Common myeloid progenitor, CD34-positive (primary cell): ENCODE measurements around the gene KCNAB3. TPM values are rescaled to one million over a fixed set of nuclear protein-coding genes. Genes with fewer than 3 reads are reported as not detected.
A peak's percentile ranks its signal among the peaks of the same experiment; 100 is the strongest.

Experiments
- CTCF ChIA-PET: fragments of 350-600 bp; sonication (Branson Sonifier 250); formaldehyde crosslinking; loops from one replicate; lab custom pipeline; 2021; ENCODE audit warnings: antibody characterized with exemption; lab: Charles Lee
- POLR2A ChIA-PET: fragments of 350-600 bp; sonication (Branson Sonifier 250); formaldehyde crosslinking; loops from one replicate; lab custom pipeline; 2021; ENCODE audit warnings: antibody characterized with exemption; lab: Charles Lee
- DNase-seq, 3 donors: peaks; one replicate each; pipeline versions ENCODE4 v3.0.0 to v3.0.0-alpha.2; 2013
- H3K27ac ChIP-seq, 2 experiments: 1 replicate in 1 of 2; 2 replicates in 1 of 2; pipeline ENCODE4 v1.7.0; 2013; ENCODE audit warnings: inconsistent platforms in 2 of 2, low read length in 2 of 2, mild to moderate bottlenecking in 2 of 2, low read depth in 1 of 2, moderate library complexity in 1 of 2; ENCODE audit not compliant: severe bottlenecking in 2 of 2, insufficient read depth in 1 of 2, poor library complexity in 1 of 2
- H3K27me3 ChIP-seq, 5 experiments: replicated peaks in 2 of 5; 1 replicate in 3 of 5; 2 replicates in 2 of 5; pipeline versions ENCODE4 v1.6.1 to v1.7.0; 2013; ENCODE audit warnings: low read length in 4 of 5, mild to moderate bottlenecking in 2 of 5, moderate library complexity in 2 of 5, inconsistent platforms in 1 of 5; ENCODE audit not compliant: insufficient read depth in 5 of 5, control insufficient read depth in 4 of 5
- H3K36me3 ChIP-seq, 4 experiments: 1 replicate in 2 of 4; 2 replicates in 2 of 4; pipeline versions ENCODE4 v1.6.1 to v1.7.0; 2013; ENCODE audit warnings: low read length in 3 of 4, control low read depth in 1 of 4, mild to moderate bottlenecking in 1 of 4; ENCODE audit not compliant: control insufficient read depth in 4 of 4, insufficient read depth in 4 of 4
- H3K4me1 ChIP-seq, 4 experiments: 1 replicate in 3 of 4; 2 replicates in 1 of 4; pipeline versions ENCODE4 v1.6.1 to v1.7.1; 2013; ENCODE audit warnings: low read length in 3 of 4, mild to moderate bottlenecking in 3 of 4, control low read depth in 1 of 4, inconsistent platforms in 1 of 4, moderate library complexity in 1 of 4; ENCODE audit not compliant: control insufficient read depth in 4 of 4, insufficient read depth in 4 of 4; ENCODE audit errors: control extremely low read depth in 1 of 4
- H3K4me3 ChIP-seq, 7 experiments: 1 replicate in 4 of 7; 2 replicates in 3 of 7; pipeline versions ENCODE4 v1.5.1 to v1.7.0; 2013; ENCODE audit warnings: mild to moderate bottlenecking in 7 of 7, low read length in 6 of 7, moderate library complexity in 6 of 7, inconsistent platforms in 2 of 7, low read depth in 2 of 7, control low read depth in 1 of 7; ENCODE audit not compliant: insufficient read depth in 4 of 7, control insufficient read depth in 1 of 7; ENCODE audit errors: extremely low read depth in 1 of 7
- H3K9me3 ChIP-seq, 5 experiments: 1 replicate in 4 of 5; 2 replicates in 1 of 5; pipeline versions ENCODE4 v1.6.1 to v1.7.1; 2013; ENCODE audit warnings: low read length in 4 of 5, mild to moderate bottlenecking in 2 of 5, inconsistent platforms in 1 of 5, low read depth in 1 of 5, moderate library complexity in 1 of 5; ENCODE audit not compliant: control insufficient read depth in 4 of 5, insufficient read depth in 2 of 5; ENCODE audit errors: control extremely low read depth in 1 of 5
- WGBS: methylation state at CpG from one replicate; pipeline ENCODE4 v1.1.5; 2013; ENCODE audit not compliant: insufficient coverage; 5-methylcytosine and 5-hydroxymethylcytosine counted together
- polyA plus RNA-seq: library from polyadenylated mRNA; unstranded; fragments of 120-200 nt; gene quantifications from one replicate; pipeline ENCODE4 v1.2.1, GENCODE V29; 2013

The KCNAB3 gene
- polyA plus RNA-seq: 2.8 TPM

- WGBS: 82% methylated on average over 46 of the region's 67 CpGs
- Histone ChIP-seq H3K9me3 (no peaks in the 10 kb centered on the region), H3K27me3 (no peaks in the 10 kb centered on the region), H3K36me3 (peaks cover 0 to 9% (median 4%) of the 10 kb centered on the region in 4 experiments), H3K27ac (no peak within 1 kb of the TSS), H3K4me1 (peaks cover 7 to 35% (median 26%) of the 10 kb centered on the region in 4 experiments), H3K4me3 (peak within 1 kb of the TSS in 2 of 7 experiments; percentile 52 to 88)
- CTCF ChIA-PET: interaction anchor here (1.1 to 1.4 kb wide), 2 partner anchors 13 to 132 kb away, joined by 3 to 4 read pairs; partner anchors contain the start of gene RNF227
- DNase-seq: peak in 2 of 3 donors; percentile 56 to 57
- POLR2A ChIA-PET: no interaction called here
These were observed at the start of gene KCNAB3 for GRCh38 chr17:7929158-7930023. Gene KCNAB3, minus strand, starts transcription at chr17:7929856. Its CDS starts 421 bp downstream, at chr17:7929435.

GRCh38 chr17:7977805-7978204 lies 48.1 kb upstream of the KCNAB3 start:
- H3K27ac ChIP-seq: no peak overlapping the region
- 100% methylated on average over 1 of the region's 5 CpGs for WGBS
- peaks cover 0 to 15% (median 9%) of the 10 kb centered on the region in 5 experiments for H3K9me3 ChIP-seq
- no peaks in the 10 kb centered on the region for H3K36me3 ChIP-seq
- no peak overlapping the region for H3K4me3 ChIP-seq
- ChIA-PET CTCF (interaction anchor here (1.0 to 17.3 kb wide), 6 partner anchors 8 to 69 kb away, joined by 3 to 209 read pairs (median 8); partner anchors contain the start of genes CNTROB and RNF227), POLR2A (no interaction called here)
- no peaks in the 10 kb centered on the region for H3K4me1 ChIP-seq
- H3K27me3 ChIP-seq: no peaks in the 10 kb centered on the region
- no peak for DNase-seq

- no peak overlapping the region for H3K27ac ChIP-seq
- no peaks in the 10 kb centered on the region for H3K4me1 ChIP-seq
- H3K4me3 ChIP-seq: no peak overlapping the region
- ChIA-PET CTCF (interaction anchor here (1.0 to 17.3 kb wide), 4 partner anchors 20 to 60 kb away, joined by 3 to 209 read pairs (median 5); partner anchors contain the start of genes CNTROB and RNF227), POLR2A (no interaction called here)
- peaks cover 0 to 15% (median 9%) of the 10 kb centered on the region in 5 experiments for H3K9me3 ChIP-seq
- H3K27me3 ChIP-seq: no peaks in the 10 kb centered on the region
- 100% methylated on average over 2 of the region's 4 CpGs for WGBS
- no peak for DNase-seq
- H3K36me3 ChIP-seq: no peaks in the 10 kb centered on the region
These were observed 47.4 kb upstream of the KCNAB3 start for GRCh38 chr17:7977039-7977438.

GRCh38 chr17:7974638-7975131 lies 45.0 kb upstream of the KCNAB3 start:
- CTCF ChIA-PET: interaction anchor here (1.6 to 1.9 kb wide), 5 partner anchors 9 to 22 kb away, joined by 4 to 6 read pairs (median 5); no protein-coding TSS in a partner anchor
- no peaks in the 10 kb centered on the region for H3K4me1 ChIP-seq

GRCh38 chr17:7972131-7972785 lies 42.6 kb upstream of the KCNAB3 start:
- H3K9me3 ChIP-seq: peaks cover 0 to 15% (median 9%) of the 10 kb centered on the region in 5 experiments
- no peaks in the 10 kb centered on the region for H3K27me3 ChIP-seq
- H3K4me1 ChIP-seq: peaks cover 0 to 3% (median 0%) of the 10 kb centered on the region in 4 experiments
- H3K4me3 ChIP-seq: no peak overlapping the region
- DNase-seq: peak in 2 of 3 donors; percentile 45 to 52
- H3K27ac ChIP-seq: no peak overlapping the region
- ChIA-PET POLR2A (no interaction called here), CTCF (interaction anchor here (0.6 to 2.6 kb wide), 11 partner anchors 10 to 46 kb away, joined by 3 to 17 read pairs (median 4); no protein-coding TSS in a partner anchor)
- 100% methylated on average over 2 of the region's 8 CpGs for WGBS
- no peaks in the 10 kb centered on the region for H3K36me3 ChIP-seq

More at GRCh38 chr17:7974638-7975131, 45.0 kb upstream of the KCNAB3 start:
- Histone ChIP-seq H3K36me3 (no peaks in the 10 kb centered on the region), H3K9me3 (peaks cover 0 to 15% (median 9%) of the 10 kb centered on the region in 5 experiments), H3K27me3 (no peaks in the 10 kb centered on the region), H3K27ac (no peak overlapping the region), H3K4me3 (no peak overlapping the region)
- POLR2A ChIA-PET: no interaction called here
- DNase-seq: no peak

GRCh38 chr17:7971651-7972050 lies 42.0 kb upstream of the KCNAB3 start:
- H3K4me3 ChIP-seq: no peak overlapping the region
- no peaks in the 10 kb centered on the region for H3K36me3 ChIP-seq
- 95% methylated on average over 4 of the region's 4 CpGs for WGBS
- no peak overlapping the region for H3K27ac ChIP-seq
- POLR2A ChIA-PET: no interaction called here
- peaks cover 0 to 15% (median 9%) of the 10 kb centered on the region in 5 experiments for H3K9me3 ChIP-seq
- H3K4me1 ChIP-seq: peaks cover 0 to 3% (median 0%) of the 10 kb centered on the region in 4 experiments
- H3K27me3 ChIP-seq: no peaks in the 10 kb centered on the region
- CTCF ChIA-PET: interaction anchor here (1.0 to 2.9 kb wide), 7 partner anchors 8 to 46 kb away, joined by 3 to 17 read pairs (median 6); no protein-coding TSS in a partner anchor
- DNase-seq: no peak
